Left renal pelvis (tissue), 4 donors: ENCODE measurements around the gene TMEM238L. TPM values are rescaled to one million over a fixed set of nuclear protein-coding genes. Genes with fewer than 3 reads are reported as not detected.

Source experiments
- DNase-seq, 4 donors: peaks; one replicate each; pipeline ENCODE4 v3.0.0-alpha.2; 2013; ENCODE audit warnings: low read depth in 4 of 4, low spot score in 3 of 4
- polyA plus RNA-seq, 4 donors: library from polyadenylated mRNA; unstranded; fragments of 120-200 nt; gene quantifications; one replicate each; pipeline ENCODE4 v1.2.1, GENCODE V29; 2013; ENCODE audit not compliant: insufficient read length in 4 of 4

The TMEM238L gene
- polyA plus RNA-seq, 4 donors = 0.14 to 9.4 (median 3.5) TPM

DNA sequence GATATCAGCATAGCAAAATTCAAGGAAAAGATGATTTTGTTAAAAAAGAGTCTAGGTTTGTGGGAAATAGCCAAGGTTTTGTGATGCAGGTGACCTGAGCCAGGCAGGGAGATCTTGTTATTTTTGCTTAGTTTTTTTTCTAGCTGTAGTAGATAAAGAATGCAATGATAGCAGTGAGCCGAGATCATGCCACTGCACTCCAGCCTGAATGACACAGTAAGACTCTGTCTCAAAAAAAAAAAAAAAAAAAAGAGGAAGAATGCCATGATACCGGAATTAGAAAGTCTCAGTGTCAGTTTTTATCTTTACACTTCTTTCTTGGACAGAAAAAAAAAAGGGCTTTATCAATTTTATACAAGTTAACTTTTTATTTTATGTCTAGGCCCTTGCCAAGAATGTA is 27.5 kb downstream of the TMEM238L start:
- DNase-seq = no peak

DNA sequence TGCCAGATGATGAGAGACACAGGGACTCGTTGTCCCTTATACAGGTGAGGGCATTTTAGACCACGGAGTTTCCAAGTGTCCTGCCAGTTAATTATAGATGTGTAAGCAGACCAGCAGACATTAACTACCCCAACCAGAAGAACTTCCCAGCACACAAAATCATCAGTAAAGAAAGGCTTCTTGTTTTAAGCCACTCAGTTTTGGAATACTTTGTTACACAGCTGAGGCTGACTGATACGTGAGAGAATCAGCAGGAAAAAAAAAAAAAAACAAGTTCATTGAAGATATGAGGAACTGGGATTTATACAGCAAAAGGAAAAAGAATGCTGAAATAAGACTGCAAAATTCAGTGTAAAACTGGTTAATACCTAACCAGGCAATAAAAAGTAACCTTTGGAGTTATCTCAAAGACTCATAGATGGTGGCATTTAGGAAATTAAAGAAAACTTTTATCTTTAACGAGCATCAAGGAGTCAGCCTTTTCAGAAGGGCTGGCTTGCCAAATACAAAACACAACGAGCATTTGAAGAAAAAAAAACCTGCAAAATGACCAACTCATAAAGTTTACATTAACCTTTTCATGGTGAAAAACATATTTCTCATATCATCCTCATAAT is 28.1 kb downstream of the TMEM238L start:
- DNase-seq = no peak

DNA sequence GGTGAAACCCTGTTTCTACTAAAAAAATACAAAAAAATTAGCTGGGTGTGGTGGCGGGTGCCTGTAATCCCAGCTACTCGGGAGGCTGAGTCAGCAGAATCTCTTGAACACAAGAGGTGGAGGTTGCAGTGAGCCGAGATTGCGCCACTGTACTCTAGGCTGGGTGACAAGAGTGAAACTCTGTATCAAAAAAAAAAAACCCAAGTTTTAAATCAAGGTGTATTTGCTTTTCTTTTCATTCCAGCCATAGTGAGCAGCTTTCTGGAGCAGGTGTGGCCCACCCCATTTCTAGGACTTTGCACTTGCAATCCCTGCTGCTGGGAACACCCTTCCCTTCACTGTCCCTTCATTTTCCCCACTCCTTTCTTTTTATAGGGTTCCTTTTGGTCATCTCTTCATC is 28.8 kb downstream of the TMEM238L start:
- no peak for DNase-seq

DNA sequence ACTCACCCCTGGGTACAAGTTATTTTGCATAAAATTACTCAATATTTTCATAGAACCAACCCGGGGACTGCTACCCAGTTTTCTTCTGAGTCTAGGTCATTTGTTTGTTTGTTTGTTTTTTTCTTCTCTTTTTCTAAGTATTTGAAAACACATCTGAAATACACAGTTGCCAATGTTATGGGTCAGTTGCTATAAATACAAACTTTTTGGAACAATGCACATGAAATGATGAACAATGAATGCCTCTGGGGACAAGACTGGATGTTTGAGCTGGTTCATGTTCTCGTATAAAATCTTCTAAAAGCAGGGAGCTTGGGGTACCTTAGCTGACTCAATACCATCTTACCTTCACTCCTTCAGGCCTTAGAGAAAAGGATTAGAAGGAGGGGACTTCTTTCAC is 30.5 kb downstream of the TMEM238L start:
- DNase-seq = no peak

DNA sequence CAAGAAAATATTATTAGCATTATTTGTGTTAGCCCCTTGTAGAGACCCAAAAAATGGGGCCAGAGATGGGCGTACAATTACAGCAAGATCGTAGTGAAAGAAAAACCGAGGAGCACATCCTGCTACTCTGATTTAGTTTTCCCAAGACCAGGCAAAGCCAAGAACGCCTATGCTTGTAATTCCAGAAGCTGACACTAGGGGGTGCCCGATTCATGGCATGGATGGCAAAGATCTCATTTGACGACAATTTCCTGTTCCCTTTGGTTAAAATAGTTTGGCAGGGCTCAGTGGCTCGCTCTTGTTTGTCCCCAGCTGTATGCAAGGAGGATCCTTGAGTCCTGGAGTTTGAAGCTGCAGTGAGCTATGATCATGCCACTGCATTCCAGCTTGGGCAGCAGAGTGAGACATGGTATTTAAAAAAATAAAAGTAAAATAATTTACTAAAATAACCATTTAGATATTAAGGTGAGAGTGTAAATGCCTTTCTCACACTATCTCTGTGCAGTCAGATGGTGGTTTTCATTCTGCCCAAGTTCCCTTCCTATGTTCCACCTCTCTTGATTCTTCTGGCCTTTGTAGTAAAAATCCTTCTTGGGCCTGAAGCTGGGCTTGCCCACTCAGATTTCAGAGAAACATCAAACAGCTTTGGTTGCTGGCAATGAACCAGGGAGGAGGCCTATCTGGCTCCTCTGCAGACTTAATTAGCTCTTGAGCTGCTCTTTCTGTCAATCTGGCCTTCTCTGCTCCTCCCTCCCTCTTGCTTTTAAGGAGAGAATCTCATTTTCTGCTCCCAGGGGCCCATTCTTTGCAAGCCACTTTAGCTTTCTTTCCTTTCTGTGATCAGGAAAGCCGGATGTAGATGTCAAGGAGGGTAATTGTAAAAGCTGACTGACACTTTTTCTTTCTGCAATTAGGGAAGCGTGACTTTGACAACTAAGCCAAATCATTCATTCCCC is 31.2 kb downstream of the TMEM238L start:
- DNase-seq = peak in 1 of 4 donors; percentile 47

DNA sequence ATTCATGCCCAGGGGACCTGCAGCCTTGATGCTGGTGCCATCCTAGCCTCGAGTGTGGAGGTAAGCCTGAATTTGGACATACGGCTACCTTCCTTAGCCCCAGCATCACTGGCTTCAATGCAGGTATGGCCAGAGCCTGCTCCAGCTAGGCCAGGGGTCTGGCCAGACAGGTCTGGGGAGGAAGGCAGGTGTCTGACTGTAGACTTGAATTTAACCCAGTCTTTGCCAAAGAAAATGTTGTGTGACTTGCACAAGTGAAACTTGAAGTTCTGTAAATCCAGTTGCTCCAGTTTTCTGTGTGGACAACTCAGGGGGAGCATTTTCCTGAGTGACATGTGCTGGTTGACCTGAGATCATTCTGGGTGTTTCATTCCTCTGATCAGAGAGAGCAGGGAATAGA is 32.8 kb downstream of the TMEM238L start:
- DNase-seq = no peak

DNA sequence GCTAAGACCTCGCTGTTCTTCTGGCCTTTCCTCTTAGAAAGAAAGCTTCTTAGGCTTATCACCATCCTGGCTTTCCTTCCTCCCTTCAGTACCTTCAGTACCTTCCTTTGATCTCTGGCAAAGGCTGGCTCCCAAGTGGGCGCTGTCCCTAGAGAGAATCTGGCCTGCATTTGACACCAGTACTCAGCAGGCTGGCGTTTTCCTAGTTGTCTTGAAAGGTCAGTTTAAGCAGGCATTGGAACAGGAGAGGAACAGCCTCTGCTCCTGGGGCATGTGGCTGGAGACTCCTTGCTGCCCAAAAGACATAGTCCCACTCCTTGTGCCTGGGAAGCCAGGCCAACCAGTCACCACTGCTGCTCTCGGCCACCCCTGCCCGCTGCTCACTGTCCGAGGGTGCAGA is 34.1 kb downstream of the TMEM238L start:
- DNase-seq = no peak

- DNase-seq = no peak
Observed at GRCh38 chr17:10768750-10769251, 35.1 kb downstream of the TMEM238L start.

DNA sequence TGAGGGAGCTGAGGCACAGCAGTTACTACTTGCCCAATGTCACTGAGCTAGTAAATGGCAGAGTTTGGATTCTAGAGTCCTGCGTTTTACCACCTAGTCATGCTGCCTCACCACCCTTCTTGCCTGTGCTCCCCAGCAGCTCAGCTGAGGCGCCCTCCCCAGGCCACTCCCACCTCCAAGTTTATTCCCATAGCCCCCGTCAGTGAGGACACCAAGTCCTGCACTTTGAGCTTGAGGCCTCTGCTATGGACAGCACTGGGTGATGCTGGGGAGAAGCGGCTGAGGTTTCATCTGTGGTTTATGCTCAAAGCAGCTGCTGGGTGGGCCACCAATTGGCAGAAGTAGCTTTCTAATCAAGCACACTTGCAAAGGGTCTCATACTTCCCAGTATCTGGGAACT is 36.7 kb downstream of the TMEM238L start:
- DNase-seq = no peak

GRCh38 chr17:10762037-10762436 is 41.9 kb downstream of the TMEM238L start:
- no peak for DNase-seq

- DNase-seq = no peak
Observed at GRCh38 chr17:10761281-10761680, 42.6 kb downstream of the TMEM238L start.

DNA sequence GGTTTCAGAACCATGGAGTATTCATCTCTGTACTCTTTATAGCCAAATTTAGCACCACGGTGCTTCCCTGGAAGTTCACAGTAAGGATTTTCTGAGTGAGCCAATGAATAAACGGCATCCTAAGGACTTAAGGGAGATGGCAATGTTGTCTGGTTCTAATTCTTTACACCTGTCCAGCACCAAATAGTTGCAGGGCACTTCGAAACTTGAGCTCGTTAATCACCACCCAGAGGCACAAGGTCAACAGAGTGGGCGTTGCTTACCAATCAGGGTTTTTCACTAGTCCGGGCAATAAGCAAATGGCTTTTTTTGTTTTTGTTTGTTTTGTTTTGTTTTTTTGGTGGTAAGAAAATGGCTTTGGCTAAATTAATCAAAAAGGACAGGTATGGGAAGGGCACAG is 45.8 kb downstream of the TMEM238L start:
- no peak for DNase-seq

- no peak for DNase-seq
Observed at GRCh38 chr17:10757647-10758046, 46.3 kb downstream of the TMEM238L start.

GRCh38 chr17:10757067-10757466 is 46.8 kb downstream of the TMEM238L start:
- DNase-seq = no peak

DNA sequence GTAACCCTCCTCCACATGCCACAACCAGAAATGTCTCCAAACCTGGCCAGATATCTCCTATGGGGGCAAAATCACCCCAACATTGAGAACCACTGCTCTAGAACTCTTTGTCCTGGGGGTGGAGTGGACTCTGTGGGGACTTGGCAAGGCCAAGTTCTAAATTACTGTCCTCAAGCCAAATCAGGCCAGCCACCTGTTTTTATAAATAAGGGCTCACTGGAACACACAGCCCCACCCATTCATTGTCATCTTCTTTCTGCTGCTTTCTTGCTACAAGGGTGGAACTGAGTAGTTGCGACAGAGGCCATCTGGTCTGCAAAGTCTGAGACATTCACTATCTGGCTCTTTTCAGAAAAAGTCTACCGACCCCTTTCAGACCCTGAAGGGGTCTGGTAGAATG is 47.3 kb downstream of the TMEM238L start:
- no peak for DNase-seq

GRCh38 chr17:10756185-10756584 is 47.7 kb downstream of the TMEM238L start:
- DNase-seq = no peak

- no peak for DNase-seq
Observed at GRCh38 chr17:10755592-10756127, 48.2 kb downstream of the TMEM238L start.

DNA sequence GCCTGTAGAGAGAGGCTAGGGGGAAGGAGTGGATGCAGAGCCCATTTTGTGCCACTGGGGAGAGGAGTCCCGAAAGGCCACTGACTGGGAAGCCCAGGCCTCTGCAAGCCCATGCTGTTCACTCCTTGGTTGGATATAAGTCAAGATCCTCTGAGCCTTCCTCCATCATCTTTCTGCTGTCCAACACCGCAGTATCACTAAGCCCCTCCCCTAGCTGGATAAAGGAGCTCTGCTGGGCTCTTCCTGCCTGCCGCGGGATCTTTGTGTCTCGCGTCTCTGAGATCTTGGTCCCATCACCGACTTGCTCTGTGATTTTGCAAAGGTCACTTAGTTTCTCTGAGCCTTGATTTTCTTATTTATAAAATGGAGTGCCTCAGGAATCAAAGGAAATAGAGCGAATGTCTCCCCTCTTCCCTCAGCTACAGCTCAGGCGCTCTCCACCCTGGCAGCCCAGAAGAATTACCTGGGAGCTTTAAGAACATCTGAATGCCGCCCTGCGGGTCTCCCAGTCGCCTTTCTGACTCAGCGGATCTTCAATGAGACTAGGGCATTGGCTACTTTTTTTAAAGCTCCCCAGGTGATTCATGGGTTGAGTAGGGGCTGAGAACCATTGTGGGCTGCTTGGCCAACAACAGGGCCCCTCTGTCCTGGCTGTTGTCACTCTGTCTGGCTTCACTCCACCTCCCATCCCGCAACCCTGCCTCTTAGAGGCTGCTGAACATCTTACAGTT is 48.9 kb downstream of the TMEM238L start:
- DNase-seq = no peak

- DNase-seq = no peak
Observed at GRCh38 chr17:10754109-10754508, 49.8 kb downstream of the TMEM238L start.

DNA sequence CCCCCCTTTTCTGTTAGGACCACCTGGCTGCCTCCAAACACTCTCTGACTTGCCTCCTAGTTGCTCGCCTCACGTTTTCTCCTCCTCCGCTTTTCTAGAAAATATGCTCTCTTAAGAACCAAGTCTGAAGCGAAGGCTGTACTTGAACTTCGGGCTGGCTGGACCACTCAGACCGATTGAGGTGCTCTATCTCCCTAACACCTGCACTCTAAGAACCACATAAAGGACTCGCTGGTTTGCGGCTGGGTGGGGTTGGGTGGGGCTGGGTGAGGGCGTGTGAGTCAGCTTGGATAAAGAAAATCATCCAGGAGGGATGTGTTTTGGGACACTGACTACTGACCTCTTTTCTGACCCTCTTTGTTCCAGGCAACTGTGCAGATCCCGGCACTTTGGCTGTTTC is 51.2 kb downstream of the TMEM238L start:
- DNase-seq = no peak

DNA sequence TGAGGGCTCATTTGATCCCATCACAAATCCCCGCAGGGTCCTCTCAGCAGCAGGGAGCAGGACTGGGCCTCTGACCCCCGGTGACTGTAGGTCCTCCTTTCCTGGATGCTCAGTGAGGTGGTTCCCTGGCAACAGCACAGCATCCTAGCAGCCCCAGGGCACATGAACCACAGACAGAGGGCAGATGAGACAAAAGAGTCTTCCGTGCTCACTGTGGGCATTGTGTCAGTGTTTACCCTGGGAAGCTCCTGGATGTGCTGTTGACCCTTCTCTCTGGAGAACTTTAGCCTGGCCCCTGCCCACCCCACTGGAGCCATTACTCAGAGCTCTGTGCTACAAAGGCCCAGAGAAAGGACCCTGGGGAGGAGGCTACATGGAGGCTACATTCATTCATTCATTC is 52.3 kb downstream of the TMEM238L start:
- no peak for DNase-seq
